RWPE1 (cell line): ENCODE results near the gene GLI2.

Experiments
- CTCF ChIA-PET: fragments of 350-600 bp; sonication (Branson Sonifier 250); formaldehyde crosslinking; extraction: SDS; loops from one replicate; lab custom pipeline; 2021; lab: Yijun Ruan, JAX
- POLR2A ChIA-PET: fragments of 400-600 bp; formaldehyde crosslinking; extraction: SDS; loops from one replicate; lab custom pipeline; 2020; ENCODE audit warnings: antibody characterized with exemption; ENCODE audit not compliant: low non-redundant PET; lab: Yijun Ruan, JAX
- DNase-seq: peaks from one replicate; pipeline ENCODE4 v3.0.0; 2012; ENCODE audit warnings: low spot score
- H3K27ac ChIP-seq: fragments of 450-650 bp; 2 replicates; pipeline ENCODE4 v1.5.1; 2017
- CTCF ChIP-seq: fragments of 450-650 bp; conservative IDR thresholded peaks from 2 replicates; pipeline ENCODE4 v1.5.1; 2017; ENCODE audit warnings: low read depth, mild to moderate bottlenecking

Gene GLI2

DNA sequence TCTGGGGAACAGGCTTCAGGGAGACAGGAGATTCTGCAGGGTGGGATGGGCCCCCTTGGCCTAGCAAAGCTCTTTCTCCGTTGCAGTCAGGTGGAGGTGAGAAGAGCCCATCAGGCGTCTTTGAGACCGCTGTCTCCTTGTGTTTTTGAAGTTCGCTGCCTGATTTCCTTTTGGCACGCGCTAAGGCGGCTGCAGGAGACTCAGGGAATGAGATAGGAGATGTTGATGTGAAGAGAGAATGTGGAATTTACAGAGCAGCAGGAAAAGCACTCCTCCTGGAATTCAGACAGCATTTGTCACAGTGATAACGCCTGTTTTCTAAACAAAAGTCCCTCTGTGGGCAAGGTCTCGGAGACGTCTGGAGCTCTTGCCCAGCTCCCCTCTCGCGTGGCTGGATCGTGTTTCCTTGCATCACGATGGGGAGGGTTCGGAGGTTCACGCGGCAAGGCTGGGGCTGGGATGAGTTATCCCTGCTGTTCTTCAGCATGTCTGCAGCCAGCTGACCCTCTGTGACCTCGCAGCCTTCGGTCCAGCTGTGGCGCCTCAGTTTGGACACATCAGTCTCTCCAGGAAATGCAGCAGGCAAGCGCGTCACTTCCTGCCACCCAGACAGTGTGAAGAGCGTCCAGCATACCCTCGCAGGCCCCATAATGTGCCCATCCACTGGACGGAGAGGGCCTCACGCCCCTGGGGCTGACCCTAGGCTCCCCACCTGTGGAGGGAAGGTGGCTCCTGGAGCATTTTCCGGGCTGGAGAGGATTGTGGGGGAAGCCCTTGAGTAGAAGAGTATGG lies 30.2 kb downstream of the GLI2 start:
- no peak for TF ChIP-seq CTCF
- ChIA-PET CTCF (no interaction called here), POLR2A (interaction anchor here (0.5 kb wide), 1 partner anchor 432 kb away, joined by 3 read pairs; no protein-coding TSS in a partner anchor)
- DNase-seq, result no peak
- H3K27ac ChIP-seq, result no peak overlapping the region

DNA sequence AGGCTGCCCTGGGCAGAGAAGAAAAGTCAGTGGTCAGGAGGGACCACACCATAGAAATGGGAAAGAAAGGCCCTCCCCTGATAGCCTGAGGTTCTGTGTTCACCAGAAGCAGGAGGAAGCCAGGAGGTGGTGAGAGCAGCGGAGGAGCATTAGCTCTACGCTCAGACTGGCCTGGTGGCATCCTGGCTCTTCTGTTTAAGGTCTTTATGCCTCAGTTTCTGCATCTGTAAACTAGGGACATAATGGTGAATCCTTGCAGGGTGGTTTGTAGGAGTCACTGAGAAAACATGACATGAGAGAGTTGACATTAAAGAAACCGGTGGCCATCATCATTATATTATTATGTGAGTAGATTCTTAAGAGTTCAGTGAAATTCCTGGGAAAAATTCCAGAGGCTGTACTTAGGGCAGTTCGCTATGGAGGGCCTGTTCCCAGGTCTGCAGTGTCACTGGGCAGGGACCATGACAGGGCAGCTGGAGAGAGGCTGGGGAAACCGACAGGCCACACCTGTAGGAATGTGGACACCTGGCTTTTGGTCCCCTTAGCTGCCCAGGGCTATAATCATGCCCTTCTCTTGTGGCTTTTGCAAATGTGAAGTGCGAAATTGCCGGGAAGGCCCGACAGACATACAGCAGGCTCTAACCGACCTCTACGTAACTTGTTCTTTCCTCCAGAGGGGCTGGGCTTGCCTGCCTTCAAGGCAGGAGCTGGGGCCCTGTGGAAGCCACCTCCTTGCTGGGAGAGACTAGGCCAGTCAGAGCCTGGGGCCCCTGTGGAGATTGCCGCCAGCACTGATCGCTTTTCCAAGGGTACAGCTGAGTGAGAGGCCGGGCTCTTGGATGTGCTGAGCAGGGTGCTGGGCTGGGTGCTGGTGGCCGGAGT lies 31.0 kb downstream of the GLI2 start:
- H3K27ac ChIP-seq, result no peak overlapping the region
- TF ChIP-seq CTCF, result no peak
- ChIA-PET CTCF (no interaction called here), POLR2A (interaction anchor here (0.5 kb wide), 1 partner anchor 431 kb away, joined by 3 read pairs; no protein-coding TSS in a partner anchor)
- no peak for DNase-seq

DNA sequence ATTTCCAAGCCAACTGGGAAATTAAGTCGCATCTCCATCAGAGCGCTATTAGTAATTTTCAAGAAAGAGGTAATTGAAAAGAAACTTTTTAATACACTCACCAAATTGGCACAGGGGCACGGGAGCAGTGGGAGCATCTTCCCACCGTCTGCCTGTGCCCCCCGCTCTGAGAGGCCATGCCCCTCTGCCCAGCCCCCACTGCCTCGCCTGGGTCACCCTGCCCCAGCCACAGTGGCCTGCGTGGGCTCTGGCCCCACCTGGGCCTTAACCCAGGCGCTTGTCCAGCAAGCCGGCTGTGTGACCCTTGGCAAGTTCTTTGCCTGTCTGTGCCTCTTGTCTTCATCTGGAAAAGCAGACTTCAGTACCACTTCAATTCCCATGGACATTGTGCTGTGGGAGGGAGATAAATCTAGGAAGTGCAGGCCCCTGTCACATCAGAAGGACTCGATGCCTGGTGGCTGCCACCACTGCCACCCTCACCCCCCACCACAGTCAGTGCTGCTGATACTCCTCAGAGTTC lies 31.9 kb downstream of the GLI2 start:
- POLR2A ChIA-PET, result no interaction called here
- CTCF ChIA-PET, result no interaction called here
- TF ChIP-seq CTCF, result no peak
- no peak overlapping the region; the same call in 1 of the 2 replicates for H3K27ac ChIP-seq
- no peak for DNase-seq

DNA sequence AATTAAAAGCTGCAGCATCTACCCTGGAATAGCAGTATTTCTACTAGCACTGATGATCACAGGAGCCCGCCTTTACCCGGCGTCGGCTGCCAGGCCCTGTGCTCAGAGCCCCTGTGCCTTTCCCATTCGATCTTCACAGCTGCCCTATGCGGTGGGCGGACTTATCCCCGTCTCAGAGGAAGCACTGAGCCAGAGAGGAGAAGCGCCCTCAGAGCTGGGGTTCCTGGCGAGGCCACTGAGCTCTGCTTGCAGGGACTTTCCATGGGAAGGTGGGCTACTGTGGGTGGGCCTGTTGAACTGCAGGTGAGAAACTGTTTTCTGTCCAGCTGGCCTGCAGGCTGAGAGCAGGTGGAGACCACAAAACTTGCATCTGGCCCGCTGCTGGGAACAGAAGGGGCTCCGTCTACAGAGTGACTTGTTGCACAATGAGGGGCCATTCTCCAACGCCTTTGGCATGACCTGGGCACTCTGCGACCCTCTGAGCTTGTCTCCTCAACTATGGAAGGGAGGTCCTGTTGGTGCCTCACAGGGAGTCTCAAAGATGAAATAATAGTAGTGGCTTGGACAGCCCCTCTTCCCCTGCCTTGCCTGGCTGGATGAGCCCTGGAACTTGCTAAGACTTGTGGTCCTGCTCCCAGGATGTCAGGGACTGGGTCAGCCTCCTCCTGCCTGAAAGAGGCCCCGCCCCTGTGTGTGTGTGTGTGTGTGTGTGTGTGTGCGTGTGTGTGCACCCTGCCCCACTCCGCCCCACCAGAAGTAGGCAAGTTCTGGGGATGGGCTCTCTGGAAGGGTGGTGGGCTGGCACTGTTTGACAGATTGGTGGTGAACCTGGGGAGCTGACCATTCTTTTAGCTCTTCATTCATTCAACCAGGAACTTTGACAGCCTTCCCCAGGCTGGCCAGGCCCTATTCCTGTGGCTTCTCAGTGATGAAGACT lies 32.7 kb downstream of the GLI2 start:
- H3K27ac ChIP-seq, result no peak overlapping the region; the same call in 1 of the 2 replicates

DNA sequence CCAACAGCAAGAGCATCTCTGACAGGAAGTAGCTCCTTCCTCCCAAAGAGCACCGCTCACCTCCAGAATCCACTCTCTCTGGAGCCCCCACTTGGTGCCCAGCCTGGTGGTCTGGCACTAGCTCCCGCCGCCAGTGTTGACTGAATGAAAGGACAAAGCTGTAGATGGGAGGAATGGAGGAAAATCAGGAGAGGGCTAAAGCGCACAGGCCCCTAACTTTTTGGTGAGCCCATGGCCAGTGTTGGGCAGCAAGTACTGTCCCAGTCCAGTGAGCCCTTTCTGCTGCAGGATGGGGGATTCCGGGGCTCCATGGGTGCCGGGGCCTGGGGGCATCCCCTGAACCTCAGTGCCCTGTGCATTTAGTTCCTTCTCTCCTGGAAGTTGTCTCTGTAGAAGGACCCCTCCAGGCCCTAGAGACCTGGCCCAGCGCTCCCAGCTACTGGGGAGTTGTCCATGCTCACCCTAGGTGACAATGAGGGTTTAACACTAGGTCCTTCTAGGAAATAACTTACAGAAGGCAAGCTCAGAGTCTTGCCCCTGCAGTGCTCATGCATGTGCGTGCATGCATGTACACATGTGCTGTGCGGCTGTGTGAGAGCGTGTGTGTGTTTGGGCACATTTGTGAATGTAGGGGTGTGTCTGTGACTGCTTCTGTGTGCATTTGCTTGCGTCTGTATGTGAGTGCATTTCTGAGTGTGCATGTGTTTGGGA lies 33.6 kb downstream of the GLI2 start:
- no peak for TF ChIP-seq CTCF
- ChIA-PET CTCF (no interaction called here), POLR2A (no interaction called here)
- H3K27ac ChIP-seq, result no peak overlapping the region
- DNase-seq, result no peak

More for the DNA sequence above, 32.7 kb downstream of the GLI2 start:
- POLR2A ChIA-PET, result interaction anchor here (0.8 kb wide), 1 partner anchor 8 kb away, joined by 3 read pairs; no protein-coding TSS in a partner anchor
- TF ChIP-seq CTCF, result no peak
- DNase-seq, result no peak
- CTCF ChIA-PET, result no interaction called here
